Measurements from ENCODE around the gene ABAT.

GRCh38 chr16:8642146-8642545 is 32.3 kb upstream of the ABAT start:
- TF ChIP-seq CTCF (IDR thresholded peaks at IDR 0.05) (no peak), EZH2 (IDR thresholded peaks at IDR 0.05; ENCODE audit: borderline replicate concordance, insufficient read depth, low read depth, low read length, poor library complexity, severe bottlenecking) (no peak)

All from B cell (primary cell).